HG03139 (cell line): ENCODE results near the gene AURKAIP1.

ENCODE experiments used
- ATAC-seq: cut with Tn5 transposase; IDR thresholded peaks from one replicate; pipeline ENCODE4 v1.9.1; 2021; ENCODE audit not compliant: unreplicated experiment

Gene AURKAIP1

DNA sequence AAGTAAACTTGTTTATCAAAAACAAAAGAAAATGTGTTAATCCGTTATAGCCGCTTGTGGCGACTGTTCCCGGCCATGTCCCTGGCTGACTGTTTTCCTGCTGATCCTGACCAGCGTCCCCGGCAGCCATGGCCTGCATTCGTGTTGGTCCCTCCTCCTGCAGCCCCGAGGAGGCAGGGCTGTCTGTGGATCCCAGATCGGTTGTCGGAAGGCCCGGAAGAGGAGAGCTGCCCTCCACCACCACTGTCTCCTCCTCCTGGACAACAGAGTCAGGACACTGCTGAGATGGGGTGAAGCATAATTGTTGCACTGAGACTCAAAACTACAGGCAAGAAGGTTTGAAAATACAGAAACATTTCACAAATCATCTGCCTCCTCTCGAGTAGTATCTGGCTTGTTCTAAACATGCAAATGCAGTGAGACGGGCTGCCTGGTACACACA lies 13.0 kb downstream of the AURKAIP1 start:
- no peak for ATAC-seq

DNA sequence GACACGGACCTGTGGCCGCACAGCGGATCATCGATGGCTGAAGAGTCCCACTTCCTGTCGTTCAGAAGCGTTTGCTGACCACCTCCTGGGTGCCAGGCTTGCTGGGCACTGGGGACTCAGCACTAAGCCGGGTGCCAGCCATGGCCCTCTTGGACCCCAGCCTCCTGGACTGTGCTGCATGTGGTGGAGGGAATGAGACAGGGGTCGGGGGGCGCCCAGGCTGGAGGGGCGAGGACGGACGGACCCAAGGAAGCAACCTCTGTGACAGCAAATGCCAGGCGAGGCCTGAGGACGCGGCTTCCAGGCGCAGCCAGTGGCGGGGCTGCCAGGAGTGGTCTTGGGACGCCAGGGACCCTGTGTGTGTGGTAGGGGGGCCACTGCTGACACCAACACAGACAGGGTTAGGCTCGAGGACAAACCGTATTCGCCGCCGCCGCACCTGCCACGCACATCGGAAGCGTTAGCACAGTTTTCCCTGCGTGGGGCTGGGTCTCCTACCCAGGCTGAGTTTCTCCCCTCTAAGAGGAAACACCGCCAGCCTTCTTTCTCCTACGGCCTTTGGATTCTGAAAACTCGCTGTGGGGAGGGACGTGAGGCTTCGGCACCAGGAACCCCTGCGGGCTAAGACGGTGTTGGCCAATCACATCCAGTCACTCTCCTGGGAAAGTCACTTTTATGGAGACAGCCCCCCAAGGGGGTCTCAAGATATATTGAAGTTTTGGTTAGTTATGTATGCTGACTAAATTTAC lies 13.6 kb downstream of the AURKAIP1 start:
- ATAC-seq = no peak

DNA sequence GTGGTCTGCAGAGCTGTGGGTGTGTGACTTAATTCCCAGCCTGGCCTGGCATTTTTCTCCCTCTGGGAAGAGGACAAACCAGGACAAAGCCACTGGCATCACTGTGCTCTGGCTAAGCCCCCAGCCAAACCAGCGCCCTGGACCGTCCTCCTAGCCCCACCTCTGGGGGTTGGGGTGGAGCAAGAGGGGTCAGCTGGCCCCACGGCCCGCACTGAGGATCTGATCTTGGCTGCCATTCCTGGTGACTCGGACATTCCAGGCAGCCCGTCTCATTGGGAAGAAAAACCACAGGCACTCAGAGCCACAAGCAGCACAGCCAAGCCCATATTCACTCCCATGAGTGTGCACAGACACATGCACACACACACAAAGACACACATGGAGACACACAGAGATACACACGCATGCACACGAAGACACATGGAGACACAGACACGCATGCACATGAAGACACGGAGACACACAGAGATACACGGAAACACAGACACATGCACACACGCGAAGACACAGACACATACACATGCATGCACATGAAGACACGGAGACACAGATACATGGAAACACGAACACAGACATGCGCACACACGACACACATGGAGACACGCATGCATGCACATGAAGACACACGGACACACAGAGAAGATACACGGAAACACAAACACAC lies 14.4 kb downstream of the AURKAIP1 start:
- ATAC-seq = no peak

DNA sequence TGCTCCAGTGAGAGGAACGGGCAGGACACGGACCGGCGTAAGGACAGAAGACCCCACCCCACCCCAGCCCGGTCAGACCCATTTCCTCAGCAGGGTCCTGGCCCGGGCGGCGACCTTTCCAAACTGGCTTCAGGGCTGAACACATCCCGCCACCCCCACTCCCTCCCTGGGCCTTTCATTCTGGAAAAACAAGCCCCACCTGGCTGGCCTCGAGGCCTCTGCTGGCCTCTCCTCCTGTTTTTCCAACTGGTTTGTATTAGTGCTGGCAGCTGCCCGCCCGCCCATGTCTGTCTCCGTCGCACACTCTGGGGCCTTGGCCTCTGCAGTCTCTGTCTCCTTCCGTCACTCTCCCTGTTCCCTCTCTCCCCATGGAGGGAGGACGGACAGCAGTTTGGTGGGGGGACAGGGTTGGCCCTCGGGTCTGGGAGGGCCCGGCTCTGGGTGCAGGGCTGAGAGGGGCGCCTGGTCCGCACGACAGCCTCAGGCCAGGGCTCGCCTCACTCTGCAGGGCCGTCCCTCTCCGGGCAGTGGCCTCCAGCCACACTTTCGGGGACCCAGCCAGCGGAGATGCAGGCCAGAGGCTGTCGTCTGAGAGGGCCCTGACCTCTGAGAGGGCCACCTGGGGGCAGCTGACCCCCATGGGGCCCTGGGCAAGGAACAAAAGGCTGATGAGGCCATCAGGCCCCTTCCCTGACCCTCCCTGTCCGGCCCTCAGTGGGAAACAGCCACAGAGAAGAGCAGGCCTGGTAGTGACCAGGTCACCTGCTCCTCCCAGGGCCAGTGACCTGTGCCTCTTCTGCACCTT lies 15.1 kb downstream of the AURKAIP1 start:
- ATAC-seq = no peak

DNA sequence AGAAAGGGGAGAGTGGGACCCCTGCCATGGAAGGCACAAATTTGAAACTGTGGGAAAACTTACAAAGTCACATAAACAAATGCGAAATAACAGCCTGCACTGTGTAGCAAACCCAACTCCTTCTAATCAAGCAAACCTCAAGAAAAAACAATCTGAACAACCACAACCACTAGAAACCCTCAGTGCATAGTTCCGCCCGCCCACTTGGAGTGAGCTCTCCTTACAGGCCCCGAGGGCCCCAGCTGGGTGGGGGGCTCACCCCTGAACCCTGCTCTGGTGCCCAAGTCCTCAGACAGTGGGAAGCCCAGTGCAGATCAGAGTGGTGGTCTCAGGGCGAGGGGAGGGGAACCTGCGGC lies 15.7 kb downstream of the AURKAIP1 start:
- ATAC-seq = no peak

DNA sequence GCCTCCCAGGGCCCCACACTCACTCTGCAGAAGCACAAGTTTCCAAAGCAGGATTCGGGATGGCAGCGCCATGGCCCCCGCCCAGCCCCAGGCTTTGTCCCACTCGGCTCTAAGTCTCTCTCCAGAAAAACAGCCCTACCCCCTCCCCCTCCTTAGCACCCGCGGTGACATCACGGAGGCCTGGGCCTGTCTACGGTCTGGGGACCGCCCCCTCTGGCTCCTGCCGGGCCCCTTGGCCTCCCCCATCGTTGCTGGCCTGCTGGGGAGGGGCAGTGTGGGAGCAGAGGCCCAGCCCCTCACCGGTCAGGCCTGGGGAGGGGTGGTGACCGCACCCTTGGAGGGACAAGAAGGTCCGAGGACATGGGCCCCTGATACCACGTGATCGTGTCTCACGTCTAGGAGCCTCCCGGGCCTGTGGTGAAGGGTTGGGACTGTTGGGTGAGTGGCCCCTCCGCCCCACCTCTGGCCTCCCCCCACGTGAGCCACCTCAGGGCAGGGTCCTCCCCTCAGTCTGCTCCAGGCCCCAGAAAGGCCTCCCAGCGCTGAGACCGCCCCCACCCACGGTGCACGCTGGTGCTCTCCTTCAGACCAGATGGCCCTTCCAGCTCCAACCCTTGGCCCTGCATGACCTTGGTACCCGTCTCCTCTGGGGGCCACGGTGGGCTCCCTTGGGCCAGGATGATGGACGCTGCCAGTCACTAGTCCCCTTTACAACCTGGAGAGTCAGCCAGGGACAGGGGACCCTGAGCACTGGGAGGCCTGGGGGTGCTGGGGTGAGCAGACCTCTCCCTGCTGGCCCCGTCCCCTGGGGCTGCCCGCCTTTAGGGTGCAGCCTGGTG lies 16.4 kb downstream of the AURKAIP1 start, which contains the start of gene MXRA8:
Gene MXRA8 (minus strand): TSS at position 123 of the 839 bp plus-strand sequence. CDS start 51 bp downstream, at position 72.
- no peak for ATAC-seq

DNA sequence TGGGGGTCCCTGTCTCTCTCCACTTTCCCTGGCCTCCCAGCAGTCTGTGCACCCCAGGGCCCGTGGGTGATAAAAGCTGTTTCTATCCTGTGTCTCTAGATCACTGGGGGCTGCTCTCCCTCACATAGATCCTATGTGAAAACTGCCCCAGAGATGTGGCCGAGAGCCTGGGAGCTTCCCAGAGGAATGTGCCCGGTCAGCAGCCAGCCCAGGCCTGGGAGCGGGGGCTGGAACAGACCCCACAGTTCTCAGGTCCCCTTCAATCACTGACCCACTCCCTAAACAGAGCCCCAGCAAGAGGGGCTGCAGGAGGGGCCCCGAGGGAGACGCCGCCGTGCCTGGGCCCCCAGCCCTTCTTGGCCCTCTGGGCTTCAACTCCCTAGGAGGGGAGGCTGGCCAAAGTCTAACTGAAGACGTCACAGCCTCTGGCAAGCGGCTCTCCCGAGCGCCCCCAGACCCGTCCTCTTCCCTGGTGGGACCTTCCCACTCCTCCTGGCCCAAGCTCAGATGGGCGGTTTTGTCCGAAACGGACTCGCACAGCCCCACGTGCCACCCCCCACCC lies 17.1 kb downstream of the AURKAIP1 start:
- ATAC-seq = no peak

DNA sequence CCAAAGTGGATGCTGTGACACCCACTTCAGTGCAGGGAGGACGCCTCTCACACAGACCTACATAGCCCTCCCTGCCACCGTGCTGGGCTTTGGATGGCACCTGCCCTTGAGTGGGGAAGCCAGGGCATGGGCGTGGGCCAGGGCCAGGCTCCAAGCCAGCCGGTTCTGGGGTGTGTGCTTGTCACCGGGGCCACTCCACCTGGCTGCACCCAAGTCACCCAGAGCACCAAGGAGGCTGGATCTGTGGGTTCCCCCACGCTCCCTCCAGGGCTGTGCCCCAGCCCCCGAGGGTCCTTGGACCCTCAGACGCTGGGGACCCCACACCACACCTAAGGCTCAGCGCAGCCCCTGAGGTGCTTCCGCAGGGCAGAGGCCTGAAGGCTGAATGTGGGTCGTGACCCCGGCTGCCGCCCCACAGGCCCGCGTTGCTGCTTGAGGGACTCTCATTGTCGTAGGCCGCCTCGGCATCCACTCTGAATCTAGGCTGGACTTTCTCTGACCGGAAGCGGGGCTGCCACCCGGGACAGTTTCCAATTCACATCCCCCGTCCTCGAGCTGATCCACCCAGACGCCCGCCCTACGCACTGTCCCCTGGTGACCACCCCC lies 18.1 kb downstream of the AURKAIP1 start:
- no peak for ATAC-seq

DNA sequence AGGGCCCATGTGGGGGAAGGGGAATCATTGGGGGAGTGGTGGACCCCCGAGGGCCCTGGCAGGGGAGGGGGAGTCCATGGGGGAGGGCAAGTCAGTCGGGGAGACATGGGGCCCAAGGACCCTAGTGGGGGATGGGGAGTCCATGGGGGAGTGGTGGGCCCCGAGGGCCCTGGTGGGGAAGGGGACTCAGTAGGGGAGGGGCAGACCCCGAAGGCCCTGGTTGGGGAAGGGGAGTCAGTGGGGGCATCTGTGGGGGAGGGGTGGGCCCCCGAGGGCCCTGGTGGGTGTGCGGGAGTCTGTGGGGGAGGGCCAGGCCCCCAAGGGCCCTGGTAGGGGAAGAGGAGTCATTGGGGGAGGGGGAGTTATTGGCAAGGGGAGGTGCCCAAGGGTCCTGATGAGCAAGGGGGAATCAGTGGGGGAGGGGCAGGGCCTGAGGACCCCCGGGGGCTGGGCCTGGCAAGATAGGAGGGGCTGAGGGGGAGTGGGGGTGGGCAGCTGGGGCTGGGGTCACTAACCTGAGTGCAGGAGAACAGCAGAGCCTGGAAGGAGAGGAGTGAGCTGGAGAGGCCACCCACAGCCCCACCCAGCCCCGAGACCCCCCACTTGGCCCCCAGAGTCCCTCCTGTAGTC lies 18.7 kb downstream of the AURKAIP1 start:
- ATAC-seq = no peak

DNA sequence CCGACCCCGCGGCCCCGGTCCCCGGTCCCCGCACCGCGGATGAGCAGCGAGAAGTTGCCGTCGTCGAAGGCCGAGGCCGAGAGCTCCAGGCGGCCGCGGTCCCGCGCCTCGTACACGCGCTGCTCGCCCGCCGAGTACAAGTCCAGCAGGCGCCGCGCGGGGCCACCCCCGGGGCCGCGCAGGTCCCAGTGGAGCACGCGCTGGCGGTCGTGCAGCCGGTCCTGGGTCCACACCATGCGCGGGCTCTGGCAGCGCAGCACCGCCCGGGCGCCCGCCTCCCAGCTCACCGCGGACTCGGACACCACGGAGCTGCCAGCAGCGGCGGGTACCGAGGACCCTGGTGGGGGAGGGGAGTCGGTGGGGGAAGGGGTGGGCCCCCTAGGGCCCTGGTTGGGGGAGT lies 19.6 kb downstream of the AURKAIP1 start:
- no peak for ATAC-seq

DNA sequence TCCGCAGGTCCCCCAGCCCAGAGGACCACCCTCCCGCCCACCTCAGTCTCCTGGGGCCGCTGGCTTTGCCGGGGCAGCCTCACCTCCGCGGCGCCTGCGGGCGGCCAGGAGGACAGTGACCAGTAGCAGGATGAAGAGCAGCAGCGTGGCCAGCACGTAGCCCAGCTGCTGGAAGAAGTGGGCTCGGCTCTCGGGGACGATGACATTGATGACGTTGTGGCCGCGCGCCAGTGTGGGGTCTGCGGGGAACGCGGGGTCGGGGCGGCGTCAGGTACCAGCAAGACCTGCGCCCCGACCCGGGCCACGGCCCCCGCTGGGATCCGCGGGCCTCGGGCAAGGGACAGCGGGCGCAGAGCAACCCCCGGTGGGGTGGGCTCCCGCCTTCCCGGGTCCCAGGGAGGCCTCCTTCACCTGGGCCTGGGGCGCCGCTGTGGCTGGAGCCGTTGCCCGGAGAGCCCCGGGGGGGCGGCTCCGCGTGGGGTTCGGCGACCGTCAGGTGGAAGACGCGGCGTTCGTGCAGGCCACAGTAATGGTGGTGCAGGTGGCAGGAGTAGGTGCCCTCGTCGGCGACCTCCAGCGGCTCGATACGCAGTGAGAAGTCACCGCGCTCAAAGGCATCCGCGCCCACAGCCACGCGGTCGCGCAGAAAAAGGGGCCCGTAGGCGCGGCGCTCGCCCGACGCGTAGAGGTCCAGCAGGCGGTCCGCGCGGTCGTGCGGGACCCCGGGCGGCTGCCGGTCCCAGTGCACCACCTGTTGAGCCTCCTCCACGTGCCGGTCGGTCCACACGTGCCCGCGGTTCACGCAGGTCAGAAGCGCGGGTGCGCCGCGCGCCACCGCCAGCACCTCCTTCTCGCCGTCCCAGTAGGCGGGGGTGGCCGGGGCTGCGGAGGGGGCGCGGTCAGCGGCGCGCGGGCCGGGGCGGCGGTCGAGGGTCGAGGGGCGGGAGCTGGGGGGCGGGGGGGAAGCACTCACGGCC lies 20.4 kb downstream of the AURKAIP1 start:
- ATAC-seq = no peak

DNA sequence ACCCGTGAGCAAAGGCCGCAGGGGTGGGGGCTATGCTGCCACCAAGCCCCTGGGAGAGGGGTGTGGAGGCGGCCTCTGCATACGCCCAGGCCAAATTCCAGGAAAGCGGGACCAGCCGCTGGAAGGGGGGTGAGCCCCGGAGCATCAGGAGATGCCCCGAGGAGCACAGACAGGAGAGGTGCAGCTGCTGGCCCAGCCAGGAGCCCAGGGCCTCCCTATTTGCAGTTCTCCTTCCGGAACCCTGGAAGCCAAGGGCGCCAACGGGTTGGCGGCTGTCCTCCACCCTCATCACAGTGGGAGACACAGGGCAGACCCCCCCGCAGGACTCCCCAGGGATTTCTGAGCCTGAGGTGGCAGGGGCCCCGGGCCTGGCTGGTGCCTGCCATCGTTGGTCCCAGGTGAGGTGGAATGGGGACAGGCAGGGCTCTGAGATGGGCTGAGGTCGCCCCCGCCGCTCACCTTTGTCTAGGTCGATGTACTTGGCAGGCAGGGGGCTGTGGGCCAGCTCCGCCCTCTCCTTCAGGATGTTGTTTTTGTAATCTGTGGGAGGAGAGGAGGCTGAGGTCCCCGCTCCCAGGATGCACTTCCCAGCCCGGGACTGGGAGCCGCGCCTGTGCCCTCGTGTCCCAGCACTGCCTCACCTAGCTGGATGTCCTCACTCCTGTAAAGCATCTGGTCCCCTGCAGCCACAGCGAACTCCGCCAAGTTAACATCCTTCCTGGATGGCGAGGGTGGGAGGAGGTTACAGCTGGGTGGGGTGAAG lies 21.4 kb downstream of the AURKAIP1 start:
- ATAC-seq = no peak

DNA sequence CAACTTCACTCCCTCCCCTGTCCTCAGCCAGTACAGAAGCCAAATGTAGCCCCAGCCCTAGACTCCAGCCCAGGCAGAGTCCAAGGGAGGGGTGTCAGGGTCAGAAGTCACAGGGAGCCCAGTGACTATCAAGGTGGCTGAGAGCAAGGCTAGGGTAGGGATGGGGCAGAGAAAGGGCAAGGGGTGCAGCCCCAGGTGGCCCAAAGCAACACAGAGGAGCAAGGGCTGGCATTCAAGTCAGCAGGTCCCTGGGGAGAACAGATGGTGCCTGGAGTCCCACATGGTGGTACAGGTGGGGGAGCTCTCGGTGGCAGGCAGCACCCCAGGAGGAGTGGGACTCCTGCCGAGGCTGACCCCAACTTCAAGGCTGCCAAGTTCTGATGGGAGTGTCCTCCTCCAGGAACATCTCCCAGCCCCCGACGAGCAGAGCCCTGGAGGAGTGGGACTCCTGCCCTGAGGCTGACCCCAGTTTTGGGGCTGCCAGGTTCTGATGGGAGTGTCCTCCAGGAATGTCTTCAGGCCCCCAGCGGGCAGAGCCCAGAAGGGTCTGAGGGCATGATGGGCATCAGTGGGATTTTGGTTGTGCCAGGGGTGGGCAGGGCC lies 22.1 kb downstream of the AURKAIP1 start:
- ATAC-seq = no peak

DNA sequence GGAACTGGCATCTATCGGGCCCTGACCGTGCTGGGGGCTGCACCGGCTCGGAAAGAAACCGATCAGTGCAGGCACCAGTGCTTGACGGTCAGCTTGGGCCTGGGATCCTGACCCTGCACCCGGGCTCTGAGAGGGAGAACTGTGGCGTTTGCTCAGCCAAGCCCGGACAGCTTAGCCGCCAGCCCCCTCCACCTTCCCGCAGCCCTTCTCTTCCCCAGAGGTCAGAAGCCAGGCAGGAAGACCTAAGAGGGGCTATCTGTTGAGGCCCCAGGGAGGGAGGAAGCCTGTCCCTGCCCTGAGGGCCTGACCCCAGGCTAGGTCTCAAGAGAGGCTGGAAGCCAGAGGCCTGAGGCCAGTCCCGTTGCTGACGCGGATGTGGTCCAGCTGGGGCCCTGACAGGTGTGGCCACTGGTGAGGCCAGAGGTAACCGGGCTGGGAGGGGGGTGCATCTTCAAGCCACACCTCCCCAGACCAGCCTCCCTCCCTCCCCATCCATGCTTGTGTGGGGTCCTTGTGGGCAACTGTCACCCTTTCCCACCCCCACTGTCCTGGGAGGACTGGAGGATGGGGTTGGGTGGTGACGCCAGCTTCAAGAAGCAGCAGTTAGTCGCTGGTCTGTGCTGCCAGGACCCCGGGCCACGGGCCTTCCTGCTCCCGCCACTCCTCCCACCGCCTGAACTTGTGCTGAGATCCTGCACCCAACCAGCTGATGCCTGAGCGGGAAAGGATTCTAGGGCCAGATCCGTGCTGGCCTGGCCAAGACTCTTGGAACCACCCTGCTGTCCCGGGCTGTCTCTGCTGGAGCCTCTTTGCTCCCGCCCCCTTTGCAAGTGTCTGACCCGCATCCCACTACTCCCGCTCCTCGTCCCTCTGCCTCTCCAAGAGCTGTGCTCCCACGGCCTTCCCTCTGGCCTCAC lies 23.2 kb downstream of the AURKAIP1 start:
- ATAC-seq = no peak

DNA sequence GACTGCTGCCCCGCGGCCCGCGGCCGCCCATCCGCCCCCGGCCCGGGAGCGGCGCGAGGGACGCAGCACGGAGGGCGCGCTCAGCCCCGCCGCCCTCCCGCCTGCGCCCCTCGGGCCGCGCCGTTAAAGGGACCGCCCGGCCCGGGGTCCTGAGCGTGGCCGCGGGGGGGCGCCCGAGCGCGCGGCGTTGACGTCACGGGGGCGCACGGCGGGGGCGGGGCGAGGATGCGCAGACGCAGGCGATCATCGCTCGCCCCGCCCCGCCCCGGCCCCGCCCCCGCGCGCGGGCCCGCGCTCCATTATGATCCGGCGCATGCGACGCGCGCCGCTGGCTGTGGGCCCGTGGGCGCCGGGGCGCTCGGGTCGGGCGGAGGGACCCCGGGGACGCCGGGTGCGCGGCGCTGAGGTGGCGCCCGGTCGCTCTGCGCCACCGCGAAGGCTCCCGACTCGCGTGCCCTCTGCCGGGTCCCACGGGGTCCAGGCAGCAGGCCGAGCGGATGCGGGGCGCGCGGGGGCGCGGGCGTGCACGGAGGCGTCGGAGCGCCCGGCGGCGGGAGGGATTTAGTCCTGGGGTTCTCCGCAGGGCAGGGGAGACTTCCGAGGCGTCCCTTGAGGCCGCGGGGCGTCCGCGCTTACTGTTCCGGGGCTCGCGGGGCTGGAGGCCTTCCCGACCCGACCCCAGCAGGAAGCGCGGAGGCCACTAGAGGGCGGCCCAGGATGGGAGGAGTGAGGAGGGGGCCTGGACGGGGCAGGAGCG lies 25.6 kb downstream of the AURKAIP1 start, which contains the start of gene DVL1:
Gene DVL1 (minus strand): TSS at position 163 of the 757 bp plus-strand sequence. CDS start 353 bp downstream, outside the sequence.
- ATAC-seq = no peak
